Small intestine (tissue), 7 donors: Measurements from ENCODE around the gene CCNJL. TPM values are rescaled to one million over a fixed set of nuclear protein-coding genes. Genes with fewer than 3 reads are reported as not detected.
A peak's percentile ranks its signal among the peaks of the same experiment; 100 is the strongest.

Experiments
- DNase-seq, 2 donors: peaks; one replicate each; pipeline versions ENCODE4 v3.0.0 to v3.0.0-alpha.2; 2013
- FAIRE-seq: peaks from 2 replicates; lab custom pipeline; 2012; peaks lifted over from hg19 to GRCh38; lab: Jason Lieb, UNC
- H3K27ac ChIP-seq, 3 donors: one replicate each; pipeline ENCODE4 v1.5.1; 2013; ENCODE audit warnings: low read length in 2 of 3, mild to moderate bottlenecking in 2 of 3, control low read depth in 1 of 3, inconsistent platforms in 1 of 3, low read depth in 1 of 3, moderate library complexity in 1 of 3
- H3K27me3 ChIP-seq, 3 donors: one replicate each; pipeline ENCODE4 v1.6.1; 2013; ENCODE audit warnings: low read length in 3 of 3, inconsistent platforms in 1 of 3; ENCODE audit not compliant: control insufficient read depth in 3 of 3, insufficient read depth in 3 of 3
- H3K36me3 ChIP-seq, 3 donors: one replicate each; pipeline ENCODE4 v1.6.1; 2013; ENCODE audit warnings: low read length in 3 of 3, inconsistent platforms in 1 of 3, low read depth in 1 of 3, mild to moderate bottlenecking in 1 of 3, moderate library complexity in 1 of 3; ENCODE audit not compliant: control insufficient read depth in 3 of 3, insufficient read depth in 2 of 3
- H3K4me1 ChIP-seq, 3 donors: one replicate each; pipeline ENCODE4 v1.6.1; 2013; ENCODE audit warnings: low read length in 2 of 3, inconsistent platforms in 1 of 3, low read depth in 1 of 3, mild to moderate bottlenecking in 1 of 3, moderate library complexity in 1 of 3; ENCODE audit not compliant: control insufficient read depth in 3 of 3, insufficient read depth in 2 of 3
- H3K4me3 ChIP-seq, 3 donors: one replicate each; pipeline ENCODE4 v1.5.1; 2013; ENCODE audit warnings: low read length in 3 of 3, control low read depth in 1 of 3, inconsistent platforms in 1 of 3, low read depth in 1 of 3, mild to moderate bottlenecking in 1 of 3, moderate library complexity in 1 of 3
- H3K9me3 ChIP-seq, 2 donors: one replicate each; pipeline ENCODE4 v1.6.1; 2013; ENCODE audit warnings: low read depth in 1 of 2, low read length in 1 of 2; ENCODE audit not compliant: control insufficient read depth in 2 of 2, insufficient read depth in 1 of 2
- WGBS, 3 donors: extraction: QIAGEN DNeasy Blood & Tissue Kit; methylation state at CpG; one replicate each; pipeline ENCODE4 v1.1.7; 2013; 5-methylcytosine and 5-hydroxymethylcytosine counted together
- polyA plus RNA-seq, 4 donors: library from polyadenylated mRNA; stranded (reverse) in 3 of 4; unstranded in 1 of 4; fragments of 200-250 nt in 3 of 4; fragments of 120-200 nt in 1 of 4; gene quantifications; one replicate each; pipeline versions ENCODE4 v1.2.1 to v1.2.3, GENCODE V29; 2013
- donor health status: healthy with polysubstance abuse.
- donor health status: control.
- donor health status: control.
- donor health status: Bipolar disorder and iron deficiency.
- donor health status: healthy.

The CCNJL gene
- polyA plus RNA-seq, 4 donors, result 0.22 to 19.6 (median 1.5) TPM

GRCh38 chr5:160326981-160327380, 14.6 kb upstream of the CCNJL start:
- H3K4me3 ChIP-seq, result no peak overlapping the region
- H3K36me3 ChIP-seq, result no peaks in the 10 kb centered on the region
- H3K4me1 ChIP-seq, result peaks cover 0 to 5% (median 3%) of the 10 kb centered on the region in 3 donors
- DNase-seq (peak in 1 of 2 donors; percentile 72), FAIRE-seq (no peak)
- no peaks in the 10 kb centered on the region for H3K27me3 ChIP-seq
- H3K9me3 ChIP-seq, result no peaks in the 10 kb centered on the region
- WGBS, 3 donors, result 20 to 63% (median 31%) methylated on average over 2 of the region's 2 CpGs
- no peak overlapping the region for H3K27ac ChIP-seq

DNA sequence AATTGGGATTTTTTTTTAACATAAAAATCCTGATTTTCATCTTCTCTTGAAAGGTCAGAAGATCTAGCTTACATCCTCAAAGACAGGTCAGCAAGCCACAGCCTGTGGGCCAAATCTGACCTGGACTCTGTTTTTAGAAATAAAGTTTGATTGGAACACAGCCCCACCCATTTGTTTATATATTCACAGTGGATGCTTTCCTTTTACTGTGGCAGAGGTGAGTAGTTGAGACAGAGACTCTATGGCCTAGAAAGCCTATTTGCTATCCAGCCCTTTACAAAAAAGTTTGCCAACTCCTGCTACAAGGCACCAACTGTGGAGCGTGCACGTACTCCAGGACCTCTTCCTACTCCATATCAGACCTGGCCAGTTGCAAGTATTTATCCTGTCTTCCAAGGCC, 13.4 kb upstream of the CCNJL start:
- FAIRE-seq (no peak), DNase-seq (no peak)
- 66 to 86% (median 76%) methylated on average over 2 of the region's 2 CpGs for WGBS, 3 donors
- Histone ChIP-seq H3K9me3 (no peaks in the 10 kb centered on the region), H3K4me1 (peaks cover 0 to 5% (median 3%) of the 10 kb centered on the region in 3 donors), H3K36me3 (no peaks in the 10 kb centered on the region), H3K4me3 (no peak overlapping the region), H3K27me3 (no peaks in the 10 kb centered on the region), H3K27ac (no peak overlapping the region)

DNA sequence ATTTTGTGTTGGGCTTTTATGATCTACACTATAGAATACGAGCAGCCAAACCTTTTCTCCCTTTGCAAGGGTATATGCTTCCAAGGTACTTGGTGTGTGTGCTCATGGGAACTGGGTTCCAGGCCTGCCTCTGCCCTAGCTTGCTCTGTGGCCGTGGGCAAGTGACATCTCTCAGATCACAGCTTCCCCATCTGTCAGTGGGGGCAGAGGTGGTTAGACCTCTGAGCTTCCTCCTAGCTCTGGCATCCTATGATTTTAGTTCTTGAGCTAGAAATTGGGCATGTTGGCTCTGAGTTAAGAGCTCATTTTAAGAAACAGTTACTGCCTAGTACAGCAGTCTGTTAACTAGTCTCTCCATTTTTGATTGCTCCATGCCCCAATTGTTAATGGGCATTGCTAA, 12.5 kb upstream of the CCNJL start:
- Histone ChIP-seq H3K9me3 (no peaks in the 10 kb centered on the region), H3K36me3 (no peaks in the 10 kb centered on the region), H3K4me1 (peaks cover 0 to 5% (median 3%) of the 10 kb centered on the region in 3 donors), H3K4me3 (no peak overlapping the region), H3K27ac (no peak overlapping the region), H3K27me3 (no peaks in the 10 kb centered on the region)
- FAIRE-seq (no peak), DNase-seq (no peak)
- WGBS, 3 donors, result 68 to 90% (median 84%) methylated on average over 2 of the region's 2 CpGs

- no peak overlapping the region for H3K4me3 ChIP-seq
- H3K27ac ChIP-seq, result no peak overlapping the region
- 92 to 98% (median 95%) methylated on average over 4 of the region's 4 CpGs for WGBS, 3 donors
- no peaks in the 10 kb centered on the region for H3K27me3 ChIP-seq
- peaks cover 0 to 5% (median 0%) of the 10 kb centered on the region in 3 donors for H3K4me1 ChIP-seq
- FAIRE-seq (no peak), DNase-seq (no peak)
- H3K9me3 ChIP-seq, result no peaks in the 10 kb centered on the region
- H3K36me3 ChIP-seq, result no peaks in the 10 kb centered on the region
Measured at GRCh38 chr5:160318409-160318808, 6.0 kb upstream of the CCNJL start.

DNA sequence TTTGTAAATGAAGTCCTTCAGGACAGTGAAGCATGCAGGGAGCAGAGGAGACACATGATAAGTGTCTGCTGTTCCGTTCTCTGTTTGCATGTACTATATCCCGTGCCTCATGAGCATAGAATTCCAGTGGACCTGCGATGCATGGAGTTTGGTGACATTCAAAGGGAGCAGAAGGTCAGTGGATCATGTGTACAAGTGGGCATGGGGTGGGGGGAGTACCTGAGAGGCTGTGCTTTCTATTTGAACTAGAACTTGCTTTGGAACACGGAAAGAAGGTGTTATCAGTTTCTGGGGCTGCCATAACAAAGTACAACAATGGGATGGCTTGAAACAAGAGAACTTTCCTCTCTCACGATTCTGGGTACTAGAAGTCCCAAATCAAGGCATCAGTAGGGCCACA, 5.1 kb upstream of the CCNJL start:
- no peaks in the 10 kb centered on the region for H3K36me3 ChIP-seq
- H3K27ac ChIP-seq, result no peak overlapping the region
- peaks cover 0 to 1% (median 0%) of the 10 kb centered on the region in 3 donors for H3K27me3 ChIP-seq
- DNase-seq, result peak in 1 of 2 donors; percentile 28
- peaks cover 0 to 5% (median 0%) of the 10 kb centered on the region in 3 donors for H3K4me1 ChIP-seq
- 21 to 61% (median 44%) methylated on average over 5 of the region's 5 CpGs for WGBS, 3 donors
- H3K4me3 ChIP-seq, result no peak overlapping the region
- no peaks in the 10 kb centered on the region for H3K9me3 ChIP-seq
- FAIRE-seq, result no peak

DNA sequence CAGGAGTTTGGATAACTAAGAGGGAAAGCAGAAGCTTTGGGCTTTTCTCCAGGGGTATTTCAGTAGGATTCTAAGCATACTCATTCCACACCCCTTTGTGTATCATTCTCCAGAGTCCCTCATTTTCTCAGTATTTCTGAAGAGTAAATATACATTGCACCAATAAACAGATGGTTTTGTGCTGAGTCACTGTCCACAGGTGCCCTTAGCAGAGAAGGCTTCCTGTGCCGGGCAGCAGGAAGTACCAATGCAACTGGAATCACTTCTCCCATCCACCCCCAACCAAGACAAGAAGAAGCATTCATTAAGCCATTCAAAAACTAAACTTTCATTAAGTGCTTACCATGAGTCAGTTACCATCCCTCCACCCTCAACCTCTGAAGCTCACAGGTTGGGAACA, 3.6 kb upstream of the CCNJL start:
- H3K4me3 ChIP-seq, result no peak overlapping the region
- H3K4me1 ChIP-seq, result peaks cover 0 to 6% (median 5%) of the 10 kb centered on the region in 3 donors
- DNase-seq (peak; percentile 80 to 87), FAIRE-seq (no peak)
- peak overlapping the region in 2 of 3 donors; percentile 20 to 40 for H3K27ac ChIP-seq
- no peaks in the 10 kb centered on the region for H3K9me3 ChIP-seq
- H3K36me3 ChIP-seq, result no peaks in the 10 kb centered on the region
- H3K27me3 ChIP-seq, result peaks cover 0 to 5% (median 3%) of the 10 kb centered on the region in 3 donors
- 0 to 16% (median 0%) methylated on average over 1 of the region's 1 CpG for WGBS, 3 donors

GRCh38 chr5:160312960-160313727, 780 bp upstream of the CCNJL start:
- no peak for DNase-seq
- Histone ChIP-seq H3K4me3 (peak overlapping the region; percentile 50 to 77 (median 63)), H3K9me3 (no peaks in the 10 kb centered on the region), H3K4me1 (peaks cover 0 to 7% (median 5%) of the 10 kb centered on the region in 3 donors), H3K27me3 (peaks cover 0 to 5% (median 3%) of the 10 kb centered on the region in 3 donors), H3K27ac (peak overlapping the region in 1 of 3 donors; percentile 60), H3K36me3 (peaks cover 0 to 3% (median 0%) of the 10 kb centered on the region in 3 donors)
- FAIRE-seq, result no peak
- 5 to 20% (median 12%) methylated on average over 8 of the region's 8 CpGs for WGBS, 3 donors

DNA sequence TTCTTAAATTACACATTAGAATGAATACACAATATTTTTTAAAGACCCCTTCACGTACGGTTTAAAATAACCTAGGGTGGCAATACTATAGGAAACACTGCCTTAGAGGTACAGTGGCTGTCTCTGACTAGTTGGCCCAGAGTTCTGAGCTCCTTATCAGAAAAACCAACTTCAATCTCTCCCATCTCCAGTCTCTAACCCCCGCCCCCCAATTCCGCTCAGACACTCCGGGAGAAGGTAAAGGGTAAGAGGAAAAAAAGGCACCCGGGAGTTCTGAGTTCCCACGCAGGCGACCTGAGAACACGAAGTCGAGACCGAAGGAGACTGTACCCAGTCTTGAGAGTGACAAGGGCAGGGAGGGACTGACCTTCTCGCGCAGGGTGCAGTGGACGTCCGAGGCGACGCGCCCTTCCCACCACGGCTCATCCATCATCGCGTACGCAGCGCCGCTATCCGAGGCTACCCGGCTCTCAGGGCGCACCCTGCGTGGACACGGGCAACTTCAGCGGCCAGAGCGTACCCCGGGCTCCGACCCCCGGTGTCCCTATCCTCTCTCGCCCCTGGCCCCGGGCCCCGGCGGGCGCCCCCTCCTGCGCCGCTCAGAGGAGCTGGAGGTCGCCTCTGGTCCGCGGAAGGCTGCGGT, 752 bp downstream of the CCNJL start:
- H3K27ac ChIP-seq, result peak overlapping the region in 1 of 3 donors; percentile 39

More for the DNA sequence above, 752 bp downstream of the CCNJL start:
- DNase-seq (peak in 1 of 2 donors; percentile 54), FAIRE-seq (no peak)
- H3K4me3 ChIP-seq, result peak overlapping the region; percentile 50 to 72 (median 63)
- peaks cover 0 to 5% (median 3%) of the 10 kb centered on the region in 3 donors for H3K27me3 ChIP-seq
- H3K36me3 ChIP-seq, result peaks cover 0 to 16% (median 0%) of the 10 kb centered on the region in 3 donors
- 4 to 5% (median 5%) methylated on average over 41 to 45 of the region's 45 CpGs for WGBS, 3 donors
- peaks cover 0 to 16% (median 7%) of the 10 kb centered on the region in 3 donors for H3K4me1 ChIP-seq
- no peaks in the 10 kb centered on the region for H3K9me3 ChIP-seq
